GM19397 (cell line): ENCODE measurements around the gene EIF4B.

Experiments
- ATAC-seq: cut with Tn5 transposase; IDR thresholded peaks from one replicate; pipeline ENCODE4 v1.9.1; 2021; ENCODE audit warnings: mild to moderate bottlenecking, moderate library complexity; ENCODE audit not compliant: unreplicated experiment

The EIF4B gene

DNA sequence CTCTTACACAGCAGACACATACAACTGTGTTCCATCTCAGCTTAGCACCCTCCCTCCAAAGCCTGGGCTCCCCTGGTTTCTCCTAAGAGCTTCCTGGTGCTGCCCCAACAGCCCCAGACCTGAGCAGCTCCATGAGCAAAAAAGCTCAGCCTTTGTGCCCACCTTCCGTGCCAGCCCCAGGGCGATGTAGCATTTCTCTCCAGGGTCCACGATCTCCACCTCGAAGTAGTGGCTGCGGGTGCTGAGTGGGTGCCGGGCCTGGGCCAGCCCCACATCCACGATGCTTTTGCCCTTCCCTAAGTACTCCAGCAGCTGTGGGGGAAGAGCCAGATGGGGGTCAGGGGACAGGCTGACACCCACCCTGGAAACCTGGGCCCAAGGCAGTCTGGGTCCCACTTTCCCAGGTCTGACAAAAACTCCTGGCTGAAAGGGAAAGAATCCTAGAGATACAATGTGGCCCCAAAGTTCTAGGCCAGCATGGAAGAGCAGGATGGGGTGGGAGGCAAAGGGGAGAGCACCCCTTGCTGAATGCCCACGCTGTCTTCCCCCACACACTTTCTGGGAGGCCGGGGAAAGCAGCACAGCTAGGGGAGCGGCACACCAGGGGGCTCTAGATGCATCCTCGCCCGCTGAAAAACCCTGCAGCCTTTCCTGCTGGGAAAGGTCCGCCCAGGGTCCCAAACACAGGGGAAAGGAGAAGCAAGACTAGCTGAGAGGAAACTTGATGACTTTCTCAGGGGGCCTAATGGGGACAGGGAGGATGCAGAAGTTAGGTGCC is 61.9 kb downstream of the EIF4B start:
- ATAC-seq = no peak

DNA sequence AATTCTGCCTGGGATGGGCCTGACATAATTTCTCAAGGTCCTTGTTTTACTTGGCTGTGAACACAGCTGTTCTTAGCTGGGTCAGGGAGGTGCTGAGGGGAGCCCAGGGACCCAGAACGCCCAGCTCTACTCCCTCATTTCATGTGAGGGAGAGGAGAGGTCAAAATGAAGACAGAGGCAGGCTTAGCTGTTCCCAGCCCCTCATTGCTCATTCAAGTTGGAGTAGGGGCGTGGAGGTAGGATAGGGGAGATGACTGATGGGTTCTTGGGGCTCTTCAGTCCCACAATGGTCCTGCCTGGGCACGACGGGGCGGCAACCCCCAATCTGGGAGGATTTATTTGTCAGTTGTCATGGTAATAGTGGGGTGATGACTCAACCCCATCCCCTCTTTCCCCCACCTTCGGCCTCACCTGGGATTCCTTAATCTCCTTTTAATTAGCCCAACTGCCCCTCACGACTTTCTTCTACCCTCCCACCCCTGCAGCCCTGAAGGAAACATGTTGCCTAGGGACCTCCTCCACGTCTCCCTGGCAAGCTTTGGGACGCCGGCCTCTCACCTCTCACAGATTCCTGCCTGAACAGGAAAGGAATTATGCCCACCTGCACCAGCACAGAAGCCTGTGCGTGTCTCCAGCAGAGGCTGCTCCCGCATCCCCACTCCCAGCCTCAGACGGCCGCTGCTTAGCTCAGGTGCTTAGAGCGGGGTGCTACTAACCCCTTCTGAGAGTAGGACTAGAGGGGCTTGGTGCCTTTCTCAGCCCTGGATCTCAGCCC is 62.7 kb downstream of the EIF4B start:
- no peak for ATAC-seq

DNA sequence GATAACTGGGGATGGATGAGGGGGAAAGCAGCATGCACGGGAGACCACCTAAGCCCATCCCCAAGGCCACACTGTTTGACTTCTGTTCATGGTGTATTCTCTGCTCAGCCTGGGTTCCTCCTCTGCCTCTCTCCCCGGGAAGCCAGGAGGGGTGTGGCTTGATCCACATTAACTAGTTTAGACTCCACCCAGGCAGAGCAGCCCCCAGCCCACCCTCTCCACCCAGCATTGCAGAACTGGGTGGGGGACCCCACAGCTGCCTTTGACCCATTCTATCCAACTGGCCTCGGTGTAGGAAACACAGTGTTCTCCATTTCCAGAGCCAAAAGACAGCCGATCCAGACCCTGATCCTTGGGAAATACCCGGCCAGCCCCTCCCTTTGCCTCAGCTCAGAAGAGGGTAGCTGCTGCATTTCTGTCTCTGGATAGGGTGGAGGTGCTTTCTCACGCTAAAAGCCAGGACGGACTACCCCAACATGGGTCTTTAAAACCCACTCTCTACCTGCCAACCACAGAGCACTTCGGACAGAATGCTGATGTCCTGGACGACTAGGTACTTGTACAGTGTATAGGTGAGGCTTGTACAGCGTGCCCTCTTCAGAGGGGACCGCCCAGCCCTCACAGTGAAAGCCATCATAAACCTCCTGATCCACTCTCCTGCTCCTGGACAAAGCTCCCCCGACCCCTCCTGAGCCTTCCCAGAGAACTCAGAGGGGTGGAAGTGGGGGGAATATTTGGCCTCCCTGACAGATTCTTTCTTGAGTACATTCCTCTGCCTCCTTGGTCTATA is 63.6 kb downstream of the EIF4B start:
- ATAC-seq = no peak

DNA sequence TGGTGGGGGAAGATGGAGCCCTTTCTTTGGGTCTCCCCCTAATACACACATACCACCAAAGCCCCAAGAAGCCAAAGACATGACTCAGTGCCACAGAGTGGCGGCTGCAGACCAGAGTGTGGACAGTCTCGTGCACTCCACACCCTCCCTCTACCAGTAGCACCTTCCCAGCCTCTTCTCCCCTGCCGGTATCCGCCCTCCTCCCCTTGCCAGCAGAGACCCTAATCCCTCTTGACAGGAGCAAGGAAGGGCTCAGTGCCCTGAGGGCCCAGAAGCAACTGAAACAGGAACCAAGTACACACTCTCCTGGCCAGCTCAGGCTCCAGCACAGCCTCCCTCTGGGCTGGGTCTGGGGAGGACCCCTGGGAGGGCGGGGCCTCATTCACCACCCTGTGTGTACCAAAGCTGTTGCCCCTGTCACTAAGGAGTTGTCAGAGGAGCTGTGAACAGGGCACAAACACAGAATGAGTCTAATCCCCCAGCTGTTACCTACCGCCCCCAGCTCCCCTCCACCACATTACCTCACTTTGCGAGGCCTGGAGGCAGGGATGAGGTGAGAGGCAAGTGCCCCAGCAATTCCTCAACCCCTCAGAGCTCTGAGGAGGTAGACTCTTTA is 64.7 kb downstream of the EIF4B start:
- no peak for ATAC-seq

DNA sequence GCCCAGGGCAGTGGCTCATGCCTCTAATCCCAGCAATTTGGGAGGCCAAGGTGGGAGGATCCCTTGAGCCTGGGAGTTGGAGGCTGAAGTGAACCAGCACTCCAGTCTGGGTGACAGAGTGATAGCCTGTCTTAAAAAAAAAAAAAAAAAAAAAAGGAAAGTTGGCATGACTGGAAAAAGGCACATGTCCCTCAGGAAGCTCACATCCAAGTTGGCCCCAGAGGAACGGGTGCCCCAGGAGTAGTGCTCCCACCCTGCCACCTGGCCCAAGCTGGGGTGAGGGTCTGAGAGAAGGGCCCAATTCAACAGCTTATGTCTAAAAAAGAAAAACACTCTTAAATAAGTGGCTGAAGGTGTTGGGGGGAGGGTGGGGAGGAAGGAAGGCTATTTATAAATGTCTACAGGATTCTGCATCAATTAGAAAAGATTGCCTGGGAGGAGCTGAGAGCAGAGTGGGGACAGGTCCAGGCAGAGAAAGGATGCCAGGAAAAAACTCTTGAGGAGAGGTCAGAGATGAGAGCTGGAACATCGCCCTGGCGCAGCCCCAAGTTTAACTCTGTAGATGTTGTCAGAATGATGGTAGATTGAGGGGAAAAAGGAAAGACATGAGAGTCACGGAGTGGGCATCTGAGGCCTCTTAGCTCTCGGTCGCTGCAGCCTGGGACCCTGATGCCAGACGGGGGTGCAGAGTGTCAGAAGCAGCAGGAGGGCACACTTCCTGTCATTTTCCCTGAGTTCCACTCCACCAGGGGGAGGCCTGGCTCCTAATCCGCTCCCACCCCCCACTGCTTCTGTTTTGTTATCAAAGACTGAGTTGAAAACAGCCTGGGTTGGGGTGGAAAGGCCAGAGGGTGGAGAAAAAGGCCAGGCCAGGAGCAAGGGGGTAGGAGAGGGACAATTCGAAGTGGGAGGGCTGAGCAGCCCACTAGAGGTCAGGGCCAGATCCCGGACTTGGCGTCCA is 65.6 kb downstream of the EIF4B start:
- ATAC-seq = no peak

DNA sequence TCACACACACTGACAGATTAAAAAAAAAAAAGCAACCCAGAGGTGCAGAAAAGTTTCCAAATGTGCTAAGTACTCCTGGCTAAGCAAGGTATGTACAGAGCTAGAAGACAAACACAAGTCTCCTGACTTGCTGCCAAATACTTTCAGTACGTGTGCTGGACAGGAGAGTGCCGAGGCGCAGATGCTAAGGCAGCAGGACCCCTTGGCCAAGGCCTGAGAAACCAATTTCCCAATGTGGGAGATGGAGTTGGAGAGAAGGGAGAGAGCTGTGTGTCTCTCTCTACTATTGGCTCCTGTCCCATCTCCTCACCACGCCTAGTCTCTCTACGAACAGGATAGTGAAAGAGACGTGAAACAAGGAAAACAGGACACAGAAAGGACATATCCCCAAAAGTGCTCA is 67.6 kb downstream of the EIF4B start:
- no peak for ATAC-seq

DNA sequence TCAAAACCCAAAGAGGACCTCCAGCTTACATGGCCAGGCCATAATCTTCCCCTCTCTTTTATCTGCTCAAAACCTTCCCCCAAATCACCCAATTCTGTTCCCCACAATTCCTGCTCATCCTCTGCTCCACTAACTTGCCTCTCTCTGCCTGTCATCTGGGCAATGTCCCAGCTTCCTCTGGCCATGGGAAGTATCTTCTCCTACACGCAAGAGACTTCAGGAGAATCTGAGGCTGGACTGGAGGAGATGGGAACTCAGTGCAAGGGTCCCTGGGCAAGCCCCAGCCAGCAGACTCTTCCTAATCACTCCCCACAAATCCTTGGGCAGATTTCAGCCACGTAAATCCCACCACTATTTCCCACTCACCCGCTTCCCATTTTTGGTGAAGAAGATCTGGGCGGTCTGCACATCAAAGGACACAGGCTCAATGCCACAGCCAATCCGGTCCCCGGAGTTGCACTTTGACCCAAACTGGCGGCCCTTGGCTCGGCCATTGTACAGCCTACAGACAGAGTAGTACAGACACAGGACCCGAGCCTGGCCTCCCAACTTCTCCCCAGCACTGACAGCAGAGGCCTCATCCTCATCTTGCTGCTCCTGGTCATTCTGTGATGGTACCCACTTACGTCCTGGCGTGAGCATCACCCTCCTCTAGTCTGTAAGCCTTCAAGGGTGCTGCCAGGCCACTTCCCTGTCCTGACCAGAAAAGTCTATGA is 68.2 kb downstream of the EIF4B start:
- ATAC-seq = no peak

DNA sequence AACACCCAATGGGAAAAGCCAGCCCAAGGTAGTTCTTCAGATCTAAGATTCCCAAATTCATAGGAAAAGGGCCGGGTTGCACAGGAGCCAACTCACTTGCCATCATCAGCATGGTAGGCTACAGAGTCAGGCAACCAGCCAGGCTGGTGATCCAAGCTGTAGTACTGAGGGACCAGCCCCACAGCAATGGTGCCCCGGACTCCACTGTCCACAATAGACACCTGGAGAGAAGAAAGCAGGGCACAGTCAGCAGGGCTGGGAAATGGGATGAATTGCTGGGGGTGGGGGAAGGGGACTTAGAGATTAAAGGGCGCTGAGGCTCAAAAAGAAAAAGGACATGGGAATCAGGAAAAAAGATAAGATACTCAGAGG is 68.7 kb downstream of the EIF4B start:
- ATAC-seq = no peak

DNA sequence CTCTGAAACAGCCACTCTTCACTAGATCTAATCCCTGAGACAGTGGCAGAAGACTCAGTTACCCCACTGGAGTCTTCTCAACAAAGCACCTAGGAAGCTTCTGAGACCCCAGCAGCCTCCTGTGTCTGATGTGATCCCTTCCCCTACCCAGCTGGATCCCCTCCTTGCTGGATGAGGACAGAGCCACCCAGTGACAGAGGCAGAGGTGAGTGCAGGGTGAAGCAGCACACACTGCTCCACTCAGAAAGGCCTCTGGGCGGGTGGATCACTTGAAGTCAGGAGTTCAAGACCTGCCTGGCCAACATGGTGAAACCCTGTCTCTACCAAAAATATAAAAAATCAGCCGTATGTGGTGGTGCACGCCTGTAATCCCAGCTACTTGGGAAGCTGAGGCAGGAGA is 70.2 kb downstream of the EIF4B start:
- no peak for ATAC-seq

DNA sequence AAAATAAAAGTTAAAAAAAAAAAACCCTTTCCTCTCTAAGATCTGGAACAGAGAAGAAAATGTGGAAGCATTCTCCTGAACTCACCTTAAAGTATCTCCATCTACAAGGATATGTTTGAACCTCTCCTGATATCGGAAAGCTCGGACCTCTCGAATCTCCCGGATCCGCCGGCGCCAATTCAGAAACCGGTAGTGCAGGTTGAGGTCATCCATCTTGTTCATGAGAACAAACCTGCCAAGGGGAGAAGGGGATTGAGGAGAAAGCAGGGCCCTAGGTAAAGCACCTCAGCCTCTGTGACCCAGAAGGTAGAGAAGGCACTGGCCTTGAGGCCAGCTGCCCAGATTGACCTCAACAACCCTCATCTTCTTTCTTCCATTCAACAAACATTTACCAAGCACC is 70.8 kb downstream of the EIF4B start:
- no peak for ATAC-seq

DNA sequence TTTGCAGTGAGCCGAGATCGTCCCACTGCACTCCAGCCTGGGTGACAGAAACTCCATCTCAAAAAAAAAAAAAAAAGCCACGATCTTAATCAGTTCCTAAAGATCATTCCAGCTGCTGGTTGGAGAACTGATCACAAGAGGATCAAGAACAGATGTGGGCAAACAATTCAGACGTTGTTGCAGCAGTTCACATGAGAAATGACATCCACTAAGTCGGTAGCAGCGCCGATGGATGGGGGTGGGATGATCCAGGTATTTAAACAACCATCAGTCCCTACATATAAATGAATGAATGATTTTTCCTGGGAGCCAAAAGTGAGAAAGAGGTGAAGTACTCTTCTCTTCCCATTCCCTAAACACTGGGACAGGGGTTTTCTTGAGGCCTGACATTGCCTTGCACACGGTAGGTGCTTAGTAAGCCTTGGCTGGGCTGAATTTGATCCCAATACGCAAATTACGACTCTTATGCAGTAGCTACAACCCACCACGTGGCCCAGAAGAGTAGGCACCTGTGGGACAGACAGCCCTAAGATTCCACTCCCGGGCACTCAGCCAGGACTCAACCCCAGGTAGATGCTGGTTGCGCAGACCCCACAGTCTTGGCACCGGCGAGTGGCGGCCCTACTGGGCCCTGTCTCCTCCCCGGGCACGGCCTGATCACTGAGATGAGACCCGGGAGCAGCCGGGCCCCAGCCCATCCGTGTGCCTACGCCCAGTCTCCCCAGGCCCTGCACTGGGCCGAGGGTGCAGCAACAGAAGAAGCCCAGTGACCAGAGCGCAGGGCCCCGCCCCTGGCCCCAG is 72.4 kb downstream of the EIF4B start:
- ATAC-seq = peak; percentile 30

DNA sequence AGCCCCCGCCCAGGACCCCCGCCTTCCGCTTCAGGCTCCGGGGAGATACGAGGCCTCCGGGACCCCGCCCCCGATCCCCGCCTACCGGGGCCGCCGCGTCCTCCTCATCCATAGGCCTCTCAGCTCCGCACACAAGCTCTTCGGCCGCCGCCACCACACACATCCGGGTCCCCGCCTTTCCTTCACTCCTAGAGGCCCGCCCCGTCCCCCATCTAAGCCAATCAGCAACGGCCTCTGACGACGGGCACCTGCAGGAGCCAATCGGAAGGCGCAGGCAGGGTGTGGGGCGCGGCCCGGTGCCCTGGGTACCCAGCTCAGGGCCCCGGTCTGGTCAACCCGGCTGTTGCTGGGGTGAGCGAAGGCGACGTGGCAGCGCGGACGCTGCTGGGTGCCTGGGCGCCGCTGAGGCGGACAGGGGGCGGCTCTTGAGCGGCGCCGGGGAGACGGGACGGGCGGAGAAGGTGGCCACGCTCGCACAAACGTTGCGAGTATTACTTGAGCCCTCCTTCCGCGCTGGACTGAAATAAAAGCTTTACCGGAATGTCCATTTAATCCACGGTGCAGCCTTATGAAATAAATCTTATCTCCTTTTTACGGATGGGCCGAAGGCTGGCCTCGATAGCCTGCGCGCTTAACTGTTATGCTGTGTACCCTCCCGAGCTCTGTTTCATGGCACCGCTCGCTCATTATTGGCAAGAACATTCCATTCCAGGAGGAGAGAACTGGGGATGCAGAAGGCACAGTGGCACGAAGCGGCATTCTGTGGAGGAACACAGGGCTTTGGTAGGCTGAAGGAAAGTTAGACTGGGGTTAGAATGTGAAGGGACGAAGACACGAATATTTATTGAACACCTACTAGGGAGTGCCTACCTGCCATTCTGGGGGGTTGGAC is 73.2 kb downstream of the EIF4B start, which contains the start of gene SPRYD3:
Gene SPRYD3, minus strand, starts transcription at position 165 of the 892 bp plus-strand sequence. Its CDS starts 57 bp downstream, at position 108.
- peak; percentile 99 for ATAC-seq

DNA sequence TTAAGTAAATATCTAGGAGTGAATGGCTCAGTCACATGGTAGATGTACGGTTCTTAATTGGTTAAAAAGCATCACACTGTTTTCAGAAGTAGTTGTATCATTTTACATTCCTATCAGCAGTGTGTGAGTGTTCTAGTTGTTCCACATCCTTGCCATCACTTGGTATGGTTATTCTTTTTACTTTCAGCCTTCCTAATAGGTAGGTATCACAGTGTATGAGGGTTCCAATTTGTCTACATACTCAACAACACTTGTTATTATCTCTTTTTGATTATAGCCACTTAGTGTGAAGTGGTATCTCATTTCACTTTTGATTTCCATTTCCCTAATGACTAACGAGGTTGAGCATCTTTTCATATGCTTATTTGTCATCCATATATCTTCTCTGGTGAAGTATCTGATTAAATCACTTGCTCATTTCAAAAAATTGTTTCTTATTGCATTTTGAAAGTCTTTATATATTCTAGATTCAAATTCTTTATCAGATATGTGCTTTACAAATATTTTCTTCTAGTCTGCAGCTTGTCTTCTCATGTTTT is 76.5 kb downstream of the EIF4B start:
- no peak for ATAC-seq

DNA sequence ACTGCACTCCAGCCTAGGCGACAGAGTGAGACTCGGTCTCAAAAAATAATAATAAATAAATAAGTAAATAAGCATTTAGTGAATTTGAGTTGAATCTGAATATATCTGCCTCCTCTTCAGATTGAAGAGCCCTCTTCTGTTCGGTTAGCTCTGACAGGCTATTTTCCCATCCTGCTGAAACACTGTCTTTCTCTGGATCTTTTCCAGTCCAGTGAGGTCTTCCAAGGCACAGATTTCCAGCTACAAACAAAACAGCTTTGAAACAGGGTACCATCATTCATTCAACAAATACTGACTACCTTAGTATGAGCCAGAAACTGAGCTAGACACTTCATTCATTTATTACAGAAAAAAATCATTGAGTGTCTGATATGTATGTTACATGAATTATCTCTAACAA is 80.1 kb downstream of the EIF4B start:
- ATAC-seq = no peak

DNA sequence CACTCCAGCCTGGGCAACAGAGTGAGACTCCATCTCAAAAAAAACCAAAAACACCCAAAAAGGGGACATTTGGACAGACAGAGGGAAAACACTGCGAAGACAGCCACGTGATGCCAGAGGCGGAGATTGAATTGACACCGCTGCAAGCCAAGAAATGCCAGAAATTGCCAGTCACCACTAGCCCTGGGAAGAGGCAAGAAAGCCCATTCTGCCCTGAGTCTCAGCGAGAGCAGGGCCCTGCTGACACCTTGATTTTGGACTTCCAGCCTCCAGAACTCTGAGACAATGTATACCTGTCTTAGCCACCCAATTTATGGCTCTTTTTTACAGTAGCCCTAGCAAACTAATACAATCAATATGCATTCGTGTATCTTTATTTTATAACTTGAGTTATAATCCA is 83.8 kb downstream of the EIF4B start:
- ATAC-seq = no peak

DNA sequence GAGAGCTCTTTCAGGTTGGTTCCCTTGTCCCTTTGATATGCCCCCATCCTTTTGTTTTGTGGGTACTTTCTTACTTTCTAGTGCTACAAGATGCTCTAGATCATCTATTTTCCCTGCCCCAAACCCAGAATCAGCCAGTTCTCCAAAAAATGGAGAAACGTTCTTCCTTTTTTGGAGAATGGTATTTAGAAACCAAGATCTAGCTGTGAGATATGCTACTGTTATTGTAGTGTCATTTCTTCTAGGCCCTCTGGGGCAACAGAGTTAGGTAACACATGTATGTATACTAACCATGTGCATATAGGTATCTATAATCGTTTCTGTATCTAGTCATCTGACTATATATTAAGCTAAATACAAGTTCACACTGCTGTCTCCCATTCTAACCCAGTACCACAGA is 84.3 kb downstream of the EIF4B start:
- ATAC-seq = no peak

DNA sequence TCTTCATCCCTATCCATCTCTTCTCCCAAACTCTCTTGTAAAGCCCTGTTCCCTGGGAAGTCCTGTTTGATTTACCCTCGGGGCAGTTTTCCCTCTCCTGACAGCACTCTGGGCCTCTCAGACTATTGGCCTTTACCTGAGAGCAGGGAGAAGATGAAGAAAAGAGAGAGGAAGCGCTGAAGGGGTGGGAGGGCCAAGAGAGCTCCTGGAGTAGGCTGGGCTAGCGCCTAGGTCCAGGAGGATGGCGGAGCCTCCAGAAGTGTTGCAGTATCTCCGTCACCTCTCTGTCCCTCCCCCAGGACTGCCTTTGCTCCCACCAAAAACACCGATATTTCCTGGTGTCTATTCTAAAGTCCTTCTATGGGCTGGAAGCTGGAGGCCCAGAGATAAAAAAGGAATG is 85.5 kb downstream of the EIF4B start:
- no peak for ATAC-seq
